SIG-M5 (cell line): ENCODE data around the gene EYA4.

Experiments used
- DNase-seq: peaks from one replicate; lab custom pipeline; 2025; lab: John Stamatoyannopoulos, UW

EYA4 gene

GRCh38 chr6:133241086-133241900 lies at the start of gene EYA4:
Gene EYA4, plus strand, starts transcription at chr6:133241357. Its CDS starts 33,424 bp downstream, at chr6:133274781.
- no peak for DNase-seq

GRCh38 chr6:133193396-133193795 lies 47.8 kb upstream of the EYA4 start:
- no peak for DNase-seq

- DNase-seq: no peak
Measured at GRCh38 chr6:133198725-133199124, 42.4 kb upstream of the EYA4 start.

- DNase-seq: no peak
Measured at GRCh38 chr6:133201231-133201630, 39.9 kb upstream of the EYA4 start.

- DNase-seq: no peak
Measured at GRCh38 chr6:133202610-133203343, 38.4 kb upstream of the EYA4 start.

GRCh38 chr6:133203344-133203697 lies 37.8 kb upstream of the EYA4 start:
- DNase-seq: no peak

GRCh38 chr6:133205304-133205703 lies 35.9 kb upstream of the EYA4 start:
- DNase-seq: no peak

- no peak for DNase-seq
Measured at GRCh38 chr6:133206942-133207341, 34.2 kb upstream of the EYA4 start.

GRCh38 chr6:133207754-133208153 lies 33.4 kb upstream of the EYA4 start:
- DNase-seq: no peak

- DNase-seq: no peak
Measured at GRCh38 chr6:133208183-133208755, 32.9 kb upstream of the EYA4 start.

- DNase-seq: no peak
Measured at GRCh38 chr6:133214267-133214666, 26.9 kb upstream of the EYA4 start.

GRCh38 chr6:133218852-133219251 lies 22.3 kb upstream of the EYA4 start:
- no peak for DNase-seq

GRCh38 chr6:133223452-133224029 lies 17.6 kb upstream of the EYA4 start:
- no peak for DNase-seq

GRCh38 chr6:133225560-133225959 lies 15.6 kb upstream of the EYA4 start:
- no peak for DNase-seq

- DNase-seq: no peak
Measured at GRCh38 chr6:133227344-133227743, 13.8 kb upstream of the EYA4 start.

GRCh38 chr6:133230052-133230451 lies 11.1 kb upstream of the EYA4 start:
- no peak for DNase-seq

GRCh38 chr6:133235221-133235620 lies 5.9 kb upstream of the EYA4 start:
- no peak for DNase-seq

GRCh38 chr6:133236932-133237331 lies 4.2 kb upstream of the EYA4 start:
- DNase-seq: no peak

GRCh38 chr6:133240511-133241085 lies 559 bp upstream of the EYA4 start:
- DNase-seq: no peak

GRCh38 chr6:133241901-133242636 lies 912 bp downstream of the EYA4 start:
- no peak for DNase-seq
